Muscle layer of duodenum (tissue), 2 donors: Measurements from ENCODE around the gene NPY.
"Not testable (repeated sequence)": the region's sequence is repeated elsewhere in the genome, so short reads cannot be mapped to it uniquely, and the experiment has no call there.

ENCODE experiments used
- H3K27ac ChIP-seq: one replicate; pipeline ENCODE4 v1.7.0; 2013; ENCODE audit warnings: mild to moderate bottlenecking, low read length
- H3K27me3 ChIP-seq: one replicate; pipeline ENCODE4 v1.7.0; 2013; ENCODE audit warnings: low read depth, mild to moderate bottlenecking, control low read depth, low read length
- H3K36me3 ChIP-seq, 2 donors: one replicate each; pipeline ENCODE4 v1.7.0; 2013; ENCODE audit warnings: low read length in 2 of 2, control low read depth in 1 of 2, mild to moderate bottlenecking in 1 of 2; ENCODE audit not compliant: insufficient read depth in 2 of 2, control insufficient read depth in 1 of 2
- H3K4me1 ChIP-seq, 2 donors: one replicate each; pipeline ENCODE4 v1.7.0; 2013; ENCODE audit warnings: low read length in 2 of 2, mild to moderate bottlenecking in 2 of 2, control low read depth in 1 of 2, moderate library complexity in 1 of 2; ENCODE audit not compliant: insufficient read depth in 2 of 2, control insufficient read depth in 1 of 2
- H3K4me3 ChIP-seq, 2 donors: one replicate each; pipeline ENCODE4 v1.7.0; 2013; ENCODE audit warnings: low read length in 2 of 2, low read depth in 1 of 2, mild to moderate bottlenecking in 1 of 2
- H3K9me3 ChIP-seq, 2 donors: one replicate each; pipeline ENCODE4 v1.7.0; 2013; ENCODE audit warnings: low read length in 2 of 2, control low read depth in 1 of 2, mild to moderate bottlenecking in 1 of 2; ENCODE audit not compliant: control insufficient read depth in 1 of 2
- donor health status: healthy.

The NPY gene

DNA sequence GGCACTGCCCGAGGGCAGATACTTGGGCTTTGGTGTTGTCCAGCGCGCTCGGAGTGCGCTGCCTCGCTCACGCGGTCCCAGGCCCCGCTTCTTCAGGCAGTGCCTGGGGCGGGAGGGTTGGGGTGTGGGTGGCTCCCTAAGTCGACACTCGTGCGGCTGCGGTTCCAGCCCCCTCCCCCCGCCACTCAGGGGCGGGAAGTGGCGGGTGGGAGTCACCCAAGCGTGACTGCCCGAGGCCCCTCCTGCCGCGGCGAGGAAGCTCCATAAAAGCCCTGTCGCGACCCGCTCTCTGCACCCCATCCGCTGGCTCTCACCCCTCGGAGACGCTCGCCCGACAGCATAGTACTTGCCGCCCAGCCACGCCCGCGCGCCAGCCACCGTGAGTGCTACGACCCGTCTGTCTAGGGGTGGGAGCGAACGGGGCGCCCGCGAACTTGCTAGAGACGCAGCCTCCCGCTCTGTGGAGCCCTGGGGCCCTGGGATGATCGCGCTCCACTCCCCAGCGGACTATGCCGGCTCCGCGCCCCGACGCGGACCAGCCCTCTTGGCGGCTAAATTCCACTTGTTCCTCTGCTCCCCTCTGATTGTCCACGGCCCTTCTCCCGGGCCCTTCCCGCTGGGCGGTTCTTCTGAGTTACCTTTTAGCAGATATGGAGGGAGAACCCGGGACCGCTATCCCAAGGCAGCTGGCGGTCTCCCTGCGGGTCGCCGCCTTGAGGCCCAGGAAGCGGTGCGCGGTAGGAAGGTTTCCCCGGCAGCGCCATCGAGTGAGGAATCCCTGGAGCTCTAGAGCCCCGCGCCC, at the start of gene NPY:
TSS of gene NPY (plus strand) at position 294 of the 802 bp plus-strand sequence. CDS start 1,051 bp downstream, outside the sequence.
- Histone ChIP-seq H3K36me3 (no peaks in the 10 kb centered on the region), H3K4me1 (peaks cover 0 to 14% of the 10 kb centered on the region in 2 donors), H3K27ac (no peak within 1 kb of the TSS), H3K9me3 (no peaks in the 10 kb centered on the region), H3K4me3 (peak within 1 kb of the TSS; percentile 27 to 44), H3K27me3 (peaks cover 15% of the 10 kb centered on the region)

DNA sequence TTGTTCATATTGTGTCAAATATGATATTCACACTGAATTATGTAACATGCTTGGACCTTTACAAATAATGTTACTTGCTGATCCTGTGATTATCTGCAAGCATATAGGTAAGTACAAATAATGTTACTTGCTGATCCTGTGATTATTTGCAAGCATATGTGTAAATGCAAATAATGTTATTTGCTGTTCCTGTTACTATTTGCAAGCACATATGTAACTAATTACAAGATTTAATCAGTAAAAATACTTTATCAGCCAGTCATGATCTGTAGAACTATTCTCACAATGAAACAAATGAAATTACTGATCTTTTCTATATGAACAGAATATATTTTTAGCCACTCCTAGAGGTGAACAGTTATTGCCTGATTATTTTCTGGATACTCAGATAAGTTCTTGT, 44.7 kb upstream of the NPY start:
- Histone ChIP-seq H3K27me3 (no peaks in the 10 kb centered on the region), H3K4me1 (no peaks in the 10 kb centered on the region), H3K9me3 (no peaks in the 10 kb centered on the region), H3K4me3 (no peak overlapping the region), H3K27ac (no peak overlapping the region), H3K36me3 (no peaks in the 10 kb centered on the region)

DNA sequence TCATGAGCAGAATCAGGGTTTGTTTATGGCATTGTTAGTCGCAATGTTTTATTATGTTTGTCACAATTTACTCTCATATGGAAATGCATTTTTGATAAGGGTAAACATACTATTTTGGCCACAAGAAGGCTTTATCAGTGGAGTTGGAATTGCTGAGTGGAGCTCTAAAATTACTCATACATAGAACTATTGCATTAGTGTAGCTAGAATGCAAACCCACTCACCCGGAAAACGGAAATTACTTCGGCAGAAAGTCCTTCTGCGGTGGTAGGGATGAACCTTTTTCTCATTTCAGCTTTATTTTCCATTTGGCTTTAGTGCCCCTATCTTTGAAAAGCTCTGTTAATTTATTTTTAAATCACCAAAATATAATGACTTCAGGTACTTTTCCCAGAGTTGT, 42.8 kb upstream of the NPY start:
- no peak overlapping the region for H3K27ac ChIP-seq
- no peaks in the 10 kb centered on the region for H3K36me3 ChIP-seq
- H3K4me1 ChIP-seq: no peaks in the 10 kb centered on the region
- H3K27me3 ChIP-seq: no peaks in the 10 kb centered on the region
- no peaks in the 10 kb centered on the region for H3K9me3 ChIP-seq
- no peak overlapping the region for H3K4me3 ChIP-seq

DNA sequence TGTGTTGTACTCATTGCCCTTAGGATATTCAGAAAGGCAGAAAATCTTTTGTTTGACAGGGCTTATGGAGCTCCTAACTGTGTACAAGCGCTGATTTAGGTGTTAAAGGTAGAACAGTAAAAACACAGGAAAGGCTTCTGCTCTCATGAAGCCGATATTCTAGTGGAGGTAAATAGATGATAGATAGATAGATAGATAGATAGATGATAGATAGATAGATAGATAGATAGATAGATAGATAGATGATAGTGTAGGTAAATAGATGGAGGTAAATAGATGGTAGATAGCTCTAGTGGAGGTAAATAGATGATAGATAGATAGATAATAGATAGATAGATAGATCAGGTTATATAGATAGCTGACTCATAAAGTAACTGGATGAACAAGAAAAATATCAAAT, 39.4 kb upstream of the NPY start:
- H3K36me3 ChIP-seq: no peaks in the 10 kb centered on the region
- no peaks in the 10 kb centered on the region for H3K9me3 ChIP-seq
- H3K4me1 ChIP-seq: no peaks in the 10 kb centered on the region
- H3K27ac ChIP-seq: no peak overlapping the region
- H3K4me3 ChIP-seq: no peak overlapping the region
- no peaks in the 10 kb centered on the region for H3K27me3 ChIP-seq

DNA sequence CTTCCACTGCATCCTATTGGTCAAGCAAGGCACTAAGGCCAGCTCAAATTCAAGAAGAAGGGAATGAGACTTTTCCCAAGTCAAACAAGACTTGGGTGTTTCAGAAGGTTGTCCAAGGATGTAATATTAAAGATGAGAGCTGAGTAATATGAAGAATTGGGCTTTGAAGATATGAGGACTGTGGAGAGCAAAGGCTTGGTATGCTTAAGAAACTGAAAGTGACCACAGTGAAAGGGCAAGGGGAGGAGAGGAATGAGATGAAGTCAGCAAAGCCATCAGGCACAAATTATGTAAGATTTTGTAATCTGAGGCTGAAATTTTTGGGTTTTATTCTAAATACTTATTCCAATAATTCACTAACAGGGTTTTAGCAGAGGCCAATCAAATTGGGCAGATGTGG, 38.6 kb upstream of the NPY start:
- Histone ChIP-seq H3K4me3 (no peak overlapping the region), H3K4me1 (no peaks in the 10 kb centered on the region), H3K27me3 (no peaks in the 10 kb centered on the region), H3K27ac (no peak overlapping the region), H3K9me3 (peaks cover 0 to 6% of the 10 kb centered on the region in 2 donors), H3K36me3 (no peaks in the 10 kb centered on the region)

DNA sequence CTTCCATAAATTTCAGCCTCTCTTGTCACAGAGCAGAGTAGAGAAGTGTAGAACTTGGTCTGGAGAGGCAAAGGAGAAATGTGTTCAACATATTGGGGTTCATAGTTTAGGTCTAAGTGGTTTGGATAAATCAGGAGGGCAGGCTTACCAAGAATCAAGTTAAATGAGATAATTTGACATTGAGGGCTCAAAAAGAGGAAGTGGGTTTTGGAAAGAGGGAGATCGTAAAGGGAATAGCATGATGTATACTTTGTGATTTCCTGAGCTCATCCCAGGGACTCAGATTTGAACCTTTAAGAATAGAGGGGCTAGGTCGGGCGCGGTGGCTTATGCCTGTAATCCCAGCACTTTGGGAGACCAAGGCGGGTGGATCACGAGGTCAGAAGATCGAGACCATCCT, 34.7 kb upstream of the NPY start:
- Histone ChIP-seq H3K4me3 (no peak overlapping the region), H3K27ac (no peak overlapping the region), H3K4me1 (no peaks in the 10 kb centered on the region), H3K36me3 (no peaks in the 10 kb centered on the region), H3K27me3 (no peaks in the 10 kb centered on the region), H3K9me3 (peaks cover 5 to 16% of the 10 kb centered on the region in 2 donors)

DNA sequence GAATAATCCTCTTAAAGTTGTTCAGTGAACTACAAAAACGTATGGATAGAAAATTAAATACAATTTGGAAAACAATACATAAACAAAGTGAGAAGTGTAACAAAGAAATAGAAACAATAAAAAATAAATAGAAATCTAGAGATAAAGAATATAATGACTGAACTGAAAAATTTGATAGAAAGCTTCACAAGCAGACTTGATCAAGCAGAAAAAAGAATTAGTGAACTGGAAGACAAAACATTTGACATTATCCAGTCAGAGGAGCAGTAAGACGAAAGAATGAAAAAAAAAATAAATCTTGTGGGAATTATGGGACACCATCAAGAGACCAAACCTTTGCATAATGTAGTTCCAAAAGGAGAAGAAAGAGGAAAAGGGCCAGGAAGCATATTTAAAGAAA, 32.4 kb upstream of the NPY start:
- Histone ChIP-seq H3K4me3 (no peak overlapping the region), H3K4me1 (no peaks in the 10 kb centered on the region), H3K36me3 (no peaks in the 10 kb centered on the region), H3K27ac (no peak overlapping the region), H3K9me3 (peaks cover 5 to 16% of the 10 kb centered on the region in 2 donors), H3K27me3 (no peaks in the 10 kb centered on the region)

DNA sequence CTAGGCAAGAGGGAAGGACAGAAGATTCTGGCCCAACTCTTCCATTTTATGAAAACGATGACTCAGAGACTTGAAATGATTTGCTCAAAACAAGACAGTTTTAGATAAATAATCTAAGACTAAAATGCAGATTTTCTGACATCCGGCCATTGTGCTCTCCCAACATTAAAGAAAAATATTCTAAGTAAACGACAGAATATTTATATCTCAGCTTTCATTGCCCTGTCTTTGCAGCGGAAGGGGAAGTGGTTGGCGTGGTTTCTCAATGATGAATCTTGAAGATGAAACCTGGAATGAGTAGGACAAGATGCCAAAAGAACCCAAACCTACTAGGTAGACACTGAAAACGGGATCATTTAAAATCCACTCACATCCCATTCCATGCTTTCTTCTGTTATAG, 28.9 kb upstream of the NPY start:
- H3K27me3 ChIP-seq: no peaks in the 10 kb centered on the region
- no peak overlapping the region for H3K4me3 ChIP-seq
- H3K27ac ChIP-seq: no peak overlapping the region
- H3K4me1 ChIP-seq: no peaks in the 10 kb centered on the region
- no peaks in the 10 kb centered on the region for H3K36me3 ChIP-seq
- peaks cover 5 to 13% of the 10 kb centered on the region in 2 donors for H3K9me3 ChIP-seq

DNA sequence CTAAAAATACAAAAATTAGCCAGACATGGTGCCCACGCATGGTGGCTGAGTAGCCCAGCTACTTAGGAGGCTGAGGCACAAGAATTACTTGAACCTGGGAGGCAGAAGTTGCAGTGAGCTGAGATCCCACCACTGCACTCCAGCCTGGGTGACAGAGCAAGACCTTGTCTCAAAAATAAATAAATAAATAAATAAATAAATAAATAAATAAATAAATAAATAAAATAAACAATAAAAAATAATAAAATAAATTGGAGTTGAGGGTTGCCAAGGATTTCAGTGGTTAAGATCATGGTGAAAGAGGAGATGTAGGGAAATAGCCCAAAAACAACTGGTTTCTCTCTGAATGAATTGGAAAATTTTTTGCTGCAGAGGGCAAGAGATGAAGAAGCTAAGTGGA, 25.7 kb upstream of the NPY start:
- not testable (repeated sequence) for H3K27me3 ChIP-seq, H3K27ac ChIP-seq, H3K36me3 ChIP-seq, H3K4me1 ChIP-seq, H3K4me3 ChIP-seq, H3K9me3 ChIP-seq

DNA sequence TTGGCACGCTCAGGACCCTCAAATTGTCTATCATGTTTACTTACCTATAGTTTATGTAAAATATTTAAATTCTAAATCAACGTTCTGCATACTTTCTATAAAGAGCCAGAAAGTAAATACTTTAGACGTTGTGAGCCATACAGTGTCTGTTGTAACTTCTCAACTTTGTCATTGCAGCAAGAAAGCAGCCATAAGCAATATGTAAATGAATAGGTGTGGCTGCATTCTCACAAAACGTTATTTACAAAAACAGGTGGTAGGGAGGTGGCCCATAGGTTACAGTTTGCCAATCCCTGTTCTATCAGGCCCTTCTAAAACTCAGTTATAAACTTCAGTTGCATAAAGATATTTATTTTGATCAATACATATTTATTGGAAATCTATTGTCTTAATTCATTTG, 12.1 kb upstream of the NPY start:
- no peaks in the 10 kb centered on the region for H3K9me3 ChIP-seq
- no peaks in the 10 kb centered on the region for H3K27me3 ChIP-seq
- H3K27ac ChIP-seq: no peak overlapping the region
- H3K36me3 ChIP-seq: no peaks in the 10 kb centered on the region
- no peaks in the 10 kb centered on the region for H3K4me1 ChIP-seq
- H3K4me3 ChIP-seq: no peak overlapping the region

DNA sequence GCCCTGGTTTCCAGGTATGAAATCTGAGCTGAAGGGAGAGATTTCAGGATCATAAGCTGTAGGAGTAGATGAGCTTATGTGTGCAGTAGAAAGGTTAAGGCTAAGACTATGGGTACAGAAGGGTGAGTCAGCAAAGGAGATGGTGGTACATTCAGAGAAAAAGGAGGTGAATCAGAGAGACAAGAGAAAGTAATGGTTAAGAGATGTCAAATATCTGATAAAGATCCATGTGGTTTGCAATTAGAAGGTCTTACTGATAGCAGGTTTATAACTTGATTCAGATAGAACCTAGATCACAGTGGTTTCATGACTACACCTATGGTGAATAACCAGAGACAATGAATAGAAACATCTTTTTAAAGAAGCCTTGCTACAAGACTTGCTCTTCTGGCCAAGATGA, 4.5 kb upstream of the NPY start:
- Histone ChIP-seq H3K4me3 (no peak overlapping the region), H3K27ac (no peak overlapping the region), H3K36me3 (no peaks in the 10 kb centered on the region), H3K4me1 (peaks cover 0 to 4% of the 10 kb centered on the region in 2 donors), H3K27me3 (peaks cover 7% of the 10 kb centered on the region), H3K9me3 (no peaks in the 10 kb centered on the region)

DNA sequence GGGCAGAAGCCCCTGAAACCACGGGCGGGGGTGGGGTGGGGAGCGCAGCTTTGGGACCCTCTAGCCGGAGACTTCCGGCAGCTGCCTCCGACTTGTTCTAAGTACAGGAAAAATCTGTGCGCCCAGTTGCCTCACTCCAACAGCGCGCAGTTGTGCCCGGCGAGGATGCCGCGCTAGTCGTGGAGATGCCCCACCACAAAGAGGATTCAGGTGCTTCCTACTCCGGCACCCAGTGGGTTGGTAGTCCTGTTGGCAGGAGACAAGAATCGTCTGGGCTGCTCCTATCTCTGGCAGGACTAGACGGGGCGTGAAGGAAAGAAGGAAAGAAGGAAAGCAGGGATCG, 465 bp upstream of the NPY start:
- Histone ChIP-seq H3K27me3 (peaks cover 15% of the 10 kb centered on the region), H3K4me3 (peak overlapping the region in 1 of 2 donors; percentile 44)

More for the DNA sequence above, 465 bp upstream of the NPY start:
- H3K36me3 ChIP-seq: no peaks in the 10 kb centered on the region
- H3K9me3 ChIP-seq: no peaks in the 10 kb centered on the region
- no peak overlapping the region for H3K27ac ChIP-seq
- peaks cover 0 to 14% of the 10 kb centered on the region in 2 donors for H3K4me1 ChIP-seq
